ENCODE results near the gene CACNB2. TPM values are rescaled to one million over a fixed set of nuclear protein-coding genes. Genes with fewer than 3 reads are reported as not detected.
"Not testable (repeated sequence)": the region's sequence is repeated elsewhere in the genome, so short reads cannot be mapped to it uniquely, and the experiment has no call there.

CACNB2 gene
- total and polyA plus RNA-seq, 9 donors: 1.1 to 2.0 (median 1.4) TPM

DNA sequence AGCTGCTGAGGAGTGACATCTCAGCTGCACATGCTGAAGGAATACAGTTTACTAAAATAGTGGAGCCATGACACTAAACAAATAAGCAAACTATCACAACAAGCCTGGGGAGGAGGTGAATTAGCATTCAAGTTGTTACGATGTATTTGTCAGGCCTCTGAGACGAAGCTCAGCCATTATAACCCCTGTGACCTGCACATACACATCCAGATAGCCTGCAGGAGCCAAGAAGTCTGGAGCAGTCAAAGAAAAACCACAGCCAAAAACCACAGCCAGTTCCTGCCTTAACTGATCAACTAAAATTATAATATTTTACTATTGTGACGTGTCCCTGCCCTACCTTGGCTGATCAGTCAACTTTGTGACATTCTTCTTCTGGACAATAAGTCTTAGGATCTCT lies 442.6 kb downstream of the CACNB2 start:
- no peaks in the 10 kb centered on the region for H3K9me3 ChIP-seq (replicated peaks; ENCODE audit: control insufficient read depth, low read depth, low read length)
- no peaks in the 10 kb centered on the region for H3K27me3 ChIP-seq (ENCODE audit: control insufficient read depth, insufficient read depth, low read length)
- 73% methylated on average over 1 of the region's 3 CpGs for WGBS (ENCODE audit: insufficient coverage)
- peaks cover 29% of the 10 kb centered on the region for H3K36me3 ChIP-seq (ENCODE audit: control insufficient read depth, insufficient read depth, low read length)
- no peak overlapping the region for H3K4me3 ChIP-seq (ENCODE audit: low read length)
- no peak overlapping the region for H3K27ac ChIP-seq (ENCODE audit: low read length)
- no peak for DNase-seq
- no peaks in the 10 kb centered on the region for H3K4me1 ChIP-seq (ENCODE audit: control insufficient read depth, insufficient read depth, low read length)

DNA sequence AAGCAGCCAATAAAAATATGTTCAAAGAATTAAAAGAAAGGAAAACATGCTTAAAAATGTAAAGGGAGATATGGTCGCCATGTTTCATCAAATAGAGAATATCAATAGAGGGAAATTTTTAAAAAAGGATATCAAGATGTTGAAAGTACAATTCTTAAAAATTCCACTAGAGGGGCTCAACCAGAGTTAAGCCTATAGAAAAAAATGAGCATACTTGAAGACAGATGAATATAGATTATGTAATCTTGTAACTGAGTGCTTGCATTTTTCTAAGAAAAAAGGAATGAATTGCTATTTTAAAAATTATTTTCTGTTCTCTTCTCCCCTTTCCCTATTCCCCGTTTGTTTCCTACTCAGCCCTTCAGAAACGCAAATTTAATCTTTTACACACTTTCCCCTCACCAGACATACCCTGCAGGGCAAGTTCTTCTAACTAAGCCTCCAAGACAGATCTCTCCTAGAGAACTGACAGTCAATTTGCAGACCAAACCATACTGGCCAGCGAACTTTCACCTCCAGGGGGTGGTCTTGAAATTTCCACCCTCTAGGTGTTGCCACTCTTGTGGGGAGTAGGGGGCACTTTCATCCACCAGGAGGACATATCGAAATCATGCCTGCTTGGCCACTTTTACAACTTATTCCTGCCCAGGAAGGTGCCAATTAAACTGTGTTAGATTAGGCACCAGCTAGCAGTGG lies 443.5 kb downstream of the CACNB2 start:
- H3K9me3 ChIP-seq (replicated peaks; ENCODE audit: control insufficient read depth, low read depth, low read length): no peaks in the 10 kb centered on the region
- no peak for DNase-seq
- no peaks in the 10 kb centered on the region for H3K4me1 ChIP-seq (ENCODE audit: control insufficient read depth, insufficient read depth, low read length)
- WGBS (ENCODE audit: insufficient coverage): 73% methylated on average over 2 of the region's 5 CpGs
- no peaks in the 10 kb centered on the region for H3K27me3 ChIP-seq (ENCODE audit: control insufficient read depth, insufficient read depth, low read length)
- no peak overlapping the region for H3K4me3 ChIP-seq (ENCODE audit: low read length)
- H3K27ac ChIP-seq (ENCODE audit: low read length): no peak overlapping the region
- peaks cover 34% of the 10 kb centered on the region for H3K36me3 ChIP-seq (ENCODE audit: control insufficient read depth, insufficient read depth, low read length)

GRCh38 chr10:18586637-18587036 lies 446.4 kb downstream of the CACNB2 start:
- H3K4me3 ChIP-seq (ENCODE audit: low read length); H3K27me3 ChIP-seq (ENCODE audit: control insufficient read depth, insufficient read depth, low read length); H3K27ac ChIP-seq (ENCODE audit: low read length); H3K9me3 ChIP-seq (replicated peaks; ENCODE audit: control insufficient read depth, low read depth, low read length); DNase-seq; H3K4me1 ChIP-seq (ENCODE audit: control insufficient read depth, insufficient read depth, low read length): not testable (repeated sequence)
- H3K36me3 ChIP-seq (ENCODE audit: control insufficient read depth, insufficient read depth, low read length): peaks cover 21% of the 10 kb centered on the region
- WGBS (ENCODE audit: insufficient coverage): 98% methylated on average over 10 of the region's 10 CpGs

DNA sequence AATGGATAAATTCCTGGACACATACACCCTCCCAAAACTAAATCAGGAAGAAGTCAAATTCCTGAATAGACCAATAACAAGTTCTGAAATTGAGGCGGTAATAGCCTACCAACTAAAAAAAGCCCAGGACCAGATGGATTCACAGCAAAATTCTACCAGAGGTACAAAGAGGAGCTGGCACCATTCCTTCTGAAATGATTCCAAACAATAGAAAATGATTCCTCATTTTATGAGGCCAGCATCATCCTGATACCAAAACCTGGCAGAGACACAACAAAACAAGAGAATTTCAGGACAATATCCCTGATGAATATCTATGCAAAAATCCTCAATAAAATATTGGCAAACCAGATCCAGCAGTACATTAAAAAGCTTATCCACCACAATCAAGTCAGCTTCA lies 450.9 kb downstream of the CACNB2 start:
- not testable (repeated sequence) for H3K27ac ChIP-seq (ENCODE audit: low read length); H3K4me1 ChIP-seq (ENCODE audit: control insufficient read depth, insufficient read depth, low read length); H3K9me3 ChIP-seq (replicated peaks; ENCODE audit: control insufficient read depth, low read depth, low read length); H3K4me3 ChIP-seq (ENCODE audit: low read length); H3K27me3 ChIP-seq (ENCODE audit: control insufficient read depth, insufficient read depth, low read length); DNase-seq
- 80% methylated on average over 1 of the region's 1 CpG for WGBS (ENCODE audit: insufficient coverage)
- peaks cover 14% of the 10 kb centered on the region for H3K36me3 ChIP-seq (ENCODE audit: control insufficient read depth, insufficient read depth, low read length)

Other genes with a start within 250 kb of the CACNB2 start
- gene SLC39A12, start 188.5 kb upstream of the CACNB2 start, total RNA-seq: 0.04 TPM
- not detected for gene SLC39A12, start 188.5 kb upstream of the CACNB2 start, polyA plus RNA-seq (ENCODE audit: insufficient read depth in 1 of 8, insufficient read length in 8 of 8, low replicate concordance in 1 of 8)